ENCODE results near the gene FGD2. TPM values are rescaled to one million over a fixed set of nuclear protein-coding genes. Genes with fewer than 3 reads are reported as not detected.

Gene FGD2
- total and polyA plus RNA-seq, 3 donors from 2014 or later, result 5.8 to 16.0 (median 7.0) TPM

DNA sequence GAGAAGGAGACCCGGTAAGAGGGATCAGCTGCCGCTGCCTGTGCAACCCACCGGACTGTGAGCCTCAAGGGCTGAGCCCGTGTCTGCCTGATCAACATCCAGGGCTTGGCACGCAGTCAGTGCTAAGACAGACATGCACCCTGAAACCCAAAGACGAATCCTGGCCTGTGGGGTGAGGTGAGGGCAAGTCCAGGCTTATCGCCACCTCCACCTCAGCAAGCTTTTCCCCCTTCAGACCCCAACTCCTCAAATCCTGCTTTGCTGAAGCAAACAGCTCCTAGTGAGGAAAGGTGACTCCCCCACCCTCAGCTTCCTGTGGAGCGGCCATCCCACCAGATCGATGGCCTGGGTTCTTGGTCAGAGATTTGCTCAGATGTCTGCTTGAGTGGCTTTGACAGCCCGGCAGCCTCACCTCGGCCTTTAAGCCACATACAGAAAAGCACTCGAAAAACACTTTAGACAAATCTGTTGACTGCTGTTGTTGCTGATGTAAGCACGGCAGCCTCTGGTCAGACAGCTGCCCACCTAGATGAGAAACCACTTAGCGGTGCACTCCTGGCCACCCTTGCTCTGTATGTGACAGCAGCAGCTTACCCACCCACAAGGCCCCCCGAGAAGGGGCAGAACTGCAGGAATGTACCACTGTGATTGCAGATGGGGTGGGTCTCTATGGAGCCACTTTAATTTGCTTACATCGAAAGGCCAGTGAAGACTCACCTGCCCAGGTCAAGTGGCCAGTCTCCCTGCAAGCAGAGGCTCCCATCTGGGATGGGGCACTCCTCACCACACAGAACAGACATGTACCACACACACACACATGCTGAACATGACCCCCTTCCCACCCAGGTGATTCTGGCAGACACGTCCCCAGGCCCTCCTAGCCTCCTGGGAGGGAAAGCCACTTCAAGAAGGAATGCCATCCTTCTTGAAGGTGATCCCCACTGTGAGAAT lies 34.3 kb upstream of the FGD2 start:
- H3K4me1 ChIP-seq, result peaks cover 9% of the 10 kb centered on the region
- H3K36me3 ChIP-seq (ENCODE audit: low read depth, missing control alignments), result no peaks in the 10 kb centered on the region
- H3K27ac ChIP-seq, result peak overlapping the region in 1 of 2 donors; percentile 68
- H3K4me3 ChIP-seq, result no peak overlapping the region
- no peaks in the 10 kb centered on the region for H3K9me3 ChIP-seq
- WGBS, 2 donors, result 85 to 86% methylated on average over 12 to 17 of the region's 17 CpGs
- TF ChIP-seq POLR2A (IDR thresholded peaks at IDR 0.05), result no peak
- TF ChIP-seq, protein P1, sequence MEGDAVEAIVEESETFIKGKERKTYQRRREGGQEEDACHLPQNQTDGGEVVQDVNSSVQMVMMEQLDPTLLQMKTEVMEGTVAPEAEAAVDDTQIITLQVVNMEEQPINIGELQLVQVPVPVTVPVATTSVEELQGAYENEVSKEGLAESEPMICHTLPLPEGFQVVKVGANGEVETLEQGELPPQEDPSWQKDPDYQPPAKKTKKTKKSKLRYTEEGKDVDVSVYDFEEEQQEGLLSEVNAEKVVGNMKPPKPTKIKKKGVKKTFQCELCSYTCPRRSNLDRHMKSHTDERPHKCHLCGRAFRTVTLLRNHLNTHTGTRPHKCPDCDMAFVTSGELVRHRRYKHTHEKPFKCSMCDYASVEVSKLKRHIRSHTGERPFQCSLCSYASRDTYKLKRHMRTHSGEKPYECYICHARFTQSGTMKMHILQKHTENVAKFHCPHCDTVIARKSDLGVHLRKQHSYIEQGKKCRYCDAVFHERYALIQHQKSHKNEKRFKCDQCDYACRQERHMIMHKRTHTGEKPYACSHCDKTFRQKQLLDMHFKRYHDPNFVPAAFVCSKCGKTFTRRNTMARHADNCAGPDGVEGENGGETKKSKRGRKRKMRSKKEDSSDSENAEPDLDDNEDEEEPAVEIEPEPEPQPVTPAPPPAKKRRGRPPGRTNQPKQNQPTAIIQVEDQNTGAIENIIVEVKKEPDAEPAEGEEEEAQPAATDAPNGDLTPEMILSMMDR (IDR thresholded peaks at IDR 0.05), result no peak
- intact Hi-C loops (cut with DNase I; ENCODE audit: low total_unique reads), result no loop called here
- DNase-seq, result no peak
- no peaks in the 10 kb centered on the region for H3K27me3 ChIP-seq

DNA sequence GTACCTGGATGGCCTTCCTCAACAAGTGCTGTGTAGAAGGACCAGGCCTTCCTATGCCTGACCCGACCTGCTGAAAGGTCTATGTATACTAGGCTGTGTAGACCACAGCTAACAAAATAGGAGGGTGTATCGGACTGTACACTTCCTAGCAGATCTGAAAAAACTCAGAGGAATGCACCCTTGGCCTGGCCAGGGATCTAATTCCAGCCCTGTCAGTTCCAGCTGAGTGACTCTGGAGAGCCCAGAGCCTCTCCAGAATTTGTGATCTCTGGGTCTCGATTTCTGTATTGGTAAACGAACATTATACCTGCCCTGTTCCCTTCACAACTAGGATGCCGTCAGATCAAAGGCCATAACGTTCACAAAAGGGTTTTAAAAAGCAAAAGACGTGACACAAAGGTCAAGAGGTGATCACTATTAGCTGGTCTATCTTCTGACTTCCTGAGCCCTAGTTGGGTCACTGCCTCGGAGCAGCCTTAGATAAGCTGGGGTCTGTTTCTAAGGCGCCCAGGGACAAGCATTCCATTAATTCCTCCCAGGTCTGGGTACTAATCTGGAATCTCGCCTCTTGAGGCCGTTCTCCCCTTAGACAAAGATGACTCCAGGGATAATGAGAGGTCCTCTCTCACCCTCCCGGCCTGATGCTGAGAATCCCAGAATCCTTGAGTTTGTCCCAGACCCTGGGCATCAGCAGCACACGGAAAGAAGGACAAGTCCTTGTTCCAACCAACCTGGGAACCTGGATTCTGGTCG lies 33.4 kb upstream of the FGD2 start:
- intact Hi-C loops (cut with DNase I; ENCODE audit: low total_unique reads), result no loop called here
- Histone ChIP-seq H3K27ac (peak overlapping the region; percentile 6 to 68), H3K36me3 (ENCODE audit: low read depth, missing control alignments) (no peaks in the 10 kb centered on the region), H3K27me3 (no peaks in the 10 kb centered on the region), H3K4me1 (peaks cover 9% of the 10 kb centered on the region), H3K4me3 (no peak overlapping the region), H3K9me3 (no peaks in the 10 kb centered on the region)
- DNase-seq, result no peak
- TF ChIP-seq, protein P1 (IDR thresholded peaks at IDR 0.05), result no peak
- no peak for TF ChIP-seq POLR2A (IDR thresholded peaks at IDR 0.05)
- 66 to 89% methylated on average over 9 to 14 of the region's 14 CpGs for whole genome bisulfite sequencing, 2 donors

DNA sequence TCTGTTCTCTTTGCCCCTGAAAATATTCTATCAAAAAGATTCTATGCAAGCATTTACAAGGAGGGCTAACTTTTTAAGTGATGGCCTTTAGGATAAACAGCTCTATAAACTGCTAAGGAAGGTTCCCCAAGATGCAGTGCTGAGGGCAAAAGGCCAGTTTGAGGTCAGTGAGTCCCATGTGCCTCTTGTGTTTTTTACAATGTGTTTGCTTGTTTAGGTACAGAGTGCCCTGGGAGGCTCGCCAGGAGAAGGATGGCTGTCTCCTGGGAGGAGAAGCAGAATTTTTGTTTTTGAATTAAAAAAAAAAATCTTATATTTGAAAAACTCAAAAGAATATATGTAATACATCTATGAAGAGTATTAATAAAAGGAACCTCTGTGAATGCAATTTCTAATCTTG lies 32.3 kb upstream of the FGD2 start:
- WGBS, 2 donors, result 30 to 61% methylated on average over 1 of the region's 1 CpG
- no peak for DNase-seq
- H3K27ac ChIP-seq, result peak overlapping the region in 1 of 2 donors; percentile 68
- intact Hi-C loops (cut with DNase I; ENCODE audit: low total_unique reads), result no loop called here
- no peak for TF ChIP-seq POLR2A (IDR thresholded peaks at IDR 0.05)
- TF ChIP-seq, protein P1 (IDR thresholded peaks at IDR 0.05), result no peak
- no peaks in the 10 kb centered on the region for H3K27me3 ChIP-seq
- no peak overlapping the region for H3K4me3 ChIP-seq
- peaks cover 9% of the 10 kb centered on the region for H3K4me1 ChIP-seq
- H3K36me3 ChIP-seq (ENCODE audit: low read depth, missing control alignments), result no peaks in the 10 kb centered on the region
- H3K9me3 ChIP-seq, result no peaks in the 10 kb centered on the region

DNA sequence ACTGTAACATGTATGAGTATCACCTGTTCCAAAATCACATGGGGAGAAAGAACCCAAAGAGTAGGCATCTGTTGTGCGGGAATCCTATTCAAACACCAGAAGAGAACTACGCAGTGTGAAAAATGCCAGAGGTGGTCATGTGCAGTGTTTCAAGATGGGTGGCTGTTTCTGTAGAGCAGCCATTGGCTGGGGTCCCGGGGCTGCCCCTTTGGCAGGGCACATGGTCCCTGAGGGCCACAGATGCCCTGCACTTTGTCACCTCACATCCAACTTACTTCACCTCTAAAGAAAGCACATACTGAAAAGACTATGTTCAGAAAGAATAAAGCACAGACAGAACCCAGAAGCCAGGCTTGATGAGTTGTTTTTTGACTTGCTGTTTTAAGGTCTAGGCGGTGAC lies 31.8 kb upstream of the FGD2 start:
- peaks cover 12% of the 10 kb centered on the region for H3K4me1 ChIP-seq
- H3K4me3 ChIP-seq, result no peak overlapping the region
- no peak for TF ChIP-seq POLR2A (IDR thresholded peaks at IDR 0.05)
- TF ChIP-seq, protein P1 (IDR thresholded peaks at IDR 0.05), result no peak
- H3K9me3 ChIP-seq, result no peaks in the 10 kb centered on the region
- DNase-seq, result no peak
- WGBS, 2 donors, result 79 to 82% methylated on average over 4 of the region's 4 CpGs
- intact Hi-C loops (cut with DNase I; ENCODE audit: low total_unique reads), result no loop called here
- H3K27me3 ChIP-seq, result no peaks in the 10 kb centered on the region
- no peaks in the 10 kb centered on the region for H3K36me3 ChIP-seq (ENCODE audit: low read depth, missing control alignments)
- H3K27ac ChIP-seq, result peak overlapping the region in 1 of 2 donors; percentile 68

All from testis (tissue), 3 donors.